Measurements from ENCODE around the gene OR52H1.

OR52H1 gene

DNA sequence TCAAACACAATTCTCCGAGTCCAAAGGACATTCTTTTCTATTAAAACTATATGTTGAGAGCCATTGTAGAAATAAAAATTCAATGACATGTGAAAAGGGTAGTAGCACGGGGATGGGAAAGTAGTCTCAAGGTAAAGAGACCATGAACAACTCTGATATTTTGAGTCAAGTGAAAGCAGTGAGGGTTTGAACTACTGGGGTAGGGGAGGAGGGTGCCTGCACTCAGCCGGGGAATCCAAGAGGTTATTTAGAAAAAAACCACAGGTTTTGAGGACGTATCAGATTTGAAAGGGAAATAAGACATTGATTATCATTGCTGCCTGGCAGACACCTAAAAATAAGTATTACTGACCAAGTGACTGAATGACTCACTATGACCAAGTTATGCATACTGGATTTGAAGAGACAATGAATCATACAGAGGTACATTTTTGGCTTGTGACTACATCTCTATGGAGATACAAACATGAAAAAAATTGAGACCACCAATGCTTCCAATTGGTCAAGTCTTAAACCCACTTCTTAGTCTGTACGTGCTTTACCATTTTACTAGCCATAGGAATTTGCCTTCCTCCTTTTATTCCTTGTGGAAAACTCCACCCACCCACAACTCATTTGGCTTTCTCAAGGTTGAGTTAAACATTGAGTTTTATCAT, 2.2 kb upstream of the OR52H1 start:
- no peaks in the 10 kb centered on the region for H3K36me3 ChIP-seq (ENCODE audit: insufficient read depth, low read length)
- H3K27me3 ChIP-seq (ENCODE audit: insufficient read depth, low read length), result no peaks in the 10 kb centered on the region
- H3K4me1 ChIP-seq (ENCODE audit: insufficient read depth, low read length, severe bottlenecking), result no peaks in the 10 kb centered on the region
- no peak overlapping the region for H2AFZ ChIP-seq (ENCODE audit: low read length)
- TF ChIP-seq, protein P1, sequence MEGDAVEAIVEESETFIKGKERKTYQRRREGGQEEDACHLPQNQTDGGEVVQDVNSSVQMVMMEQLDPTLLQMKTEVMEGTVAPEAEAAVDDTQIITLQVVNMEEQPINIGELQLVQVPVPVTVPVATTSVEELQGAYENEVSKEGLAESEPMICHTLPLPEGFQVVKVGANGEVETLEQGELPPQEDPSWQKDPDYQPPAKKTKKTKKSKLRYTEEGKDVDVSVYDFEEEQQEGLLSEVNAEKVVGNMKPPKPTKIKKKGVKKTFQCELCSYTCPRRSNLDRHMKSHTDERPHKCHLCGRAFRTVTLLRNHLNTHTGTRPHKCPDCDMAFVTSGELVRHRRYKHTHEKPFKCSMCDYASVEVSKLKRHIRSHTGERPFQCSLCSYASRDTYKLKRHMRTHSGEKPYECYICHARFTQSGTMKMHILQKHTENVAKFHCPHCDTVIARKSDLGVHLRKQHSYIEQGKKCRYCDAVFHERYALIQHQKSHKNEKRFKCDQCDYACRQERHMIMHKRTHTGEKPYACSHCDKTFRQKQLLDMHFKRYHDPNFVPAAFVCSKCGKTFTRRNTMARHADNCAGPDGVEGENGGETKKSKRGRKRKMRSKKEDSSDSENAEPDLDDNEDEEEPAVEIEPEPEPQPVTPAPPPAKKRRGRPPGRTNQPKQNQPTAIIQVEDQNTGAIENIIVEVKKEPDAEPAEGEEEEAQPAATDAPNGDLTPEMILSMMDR (IDR thresholded peaks at IDR 0.05; ENCODE audit: low read length), result no peak
- TF ChIP-seq EZH2 (IDR thresholded peaks at IDR 0.05; ENCODE audit: borderline replicate concordance, low read length), result no peak
- H3K9me3 ChIP-seq (ENCODE audit: low read length), result no peaks in the 10 kb centered on the region
- no peaks in the 10 kb centered on the region for H3K9me2 ChIP-seq (ENCODE audit: low read depth, low read length)
- no peak overlapping the region for H3K4me2 ChIP-seq (ENCODE audit: low read length)
- no peaks in the 10 kb centered on the region for H4K20me1 ChIP-seq (ENCODE audit: insufficient read depth, low read length)
- no peak overlapping the region for H3K27ac ChIP-seq (ENCODE audit: low read depth, low read length, poor library complexity, severe bottlenecking)
- H3K4me3 ChIP-seq (ENCODE audit: low read depth, low read length, poor library complexity, severe bottlenecking), result no peak overlapping the region
- no peaks in the 10 kb centered on the region for H3K79me2 ChIP-seq (ENCODE audit: insufficient read depth, low read length)
- no peaks in the 10 kb centered on the region for H3F3A ChIP-seq (ENCODE audit: insufficient read depth, low read length)
- H3K9ac ChIP-seq (ENCODE audit: low read length), result no peak overlapping the region

DNA sequence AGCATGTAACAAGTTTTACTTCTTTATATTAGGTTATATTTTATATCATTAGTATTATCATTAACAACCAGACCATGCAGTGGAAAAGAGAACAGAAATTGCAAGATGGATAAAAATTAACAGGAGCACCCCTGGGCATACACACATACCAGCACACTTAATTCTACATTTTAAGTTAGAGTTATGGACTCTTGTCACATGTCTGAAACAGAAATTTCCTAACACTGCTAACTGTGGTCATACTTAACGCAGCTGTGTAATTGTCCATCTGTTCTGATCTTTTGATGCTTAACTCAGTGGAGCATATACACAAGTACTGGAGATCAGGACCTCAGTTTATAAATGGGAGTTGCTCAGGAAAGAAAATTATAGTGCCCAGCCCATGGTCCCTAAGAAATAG, 358 bp downstream of the OR52H1 start:
- Histone ChIP-seq H4K20me1 (ENCODE audit: insufficient read depth, low read length) (no peaks in the 10 kb centered on the region; the same call in 1 of the 2 replicates), H3F3A (ENCODE audit: insufficient read depth, low read length) (no peaks in the 10 kb centered on the region), H3K36me3 (ENCODE audit: insufficient read depth, low read length) (no peaks in the 10 kb centered on the region), H3K4me3 (ENCODE audit: low read depth, low read length, poor library complexity, severe bottlenecking) (no peak overlapping the region), H3K27ac (ENCODE audit: low read depth, low read length, poor library complexity, severe bottlenecking) (no peak overlapping the region), H2AFZ (ENCODE audit: low read length) (no peak overlapping the region), H3K9me2 (ENCODE audit: low read depth, low read length) (no peaks in the 10 kb centered on the region), H3K9ac (ENCODE audit: low read length) (no peak overlapping the region), H3K27me3 (ENCODE audit: insufficient read depth, low read length) (no peaks in the 10 kb centered on the region), H3K9me3 (ENCODE audit: low read length) (no peaks in the 10 kb centered on the region), H3K79me2 (ENCODE audit: insufficient read depth, low read length) (no peaks in the 10 kb centered on the region), H3K4me2 (ENCODE audit: low read length) (no peak overlapping the region), H3K4me1 (ENCODE audit: insufficient read depth, low read length, severe bottlenecking) (no peaks in the 10 kb centered on the region)
- TF ChIP-seq EZH2 (IDR thresholded peaks at IDR 0.05; ENCODE audit: borderline replicate concordance, low read length), result no peak
- TF ChIP-seq, protein P1 (IDR thresholded peaks at IDR 0.05; ENCODE audit: low read length), result no peak

DNA sequence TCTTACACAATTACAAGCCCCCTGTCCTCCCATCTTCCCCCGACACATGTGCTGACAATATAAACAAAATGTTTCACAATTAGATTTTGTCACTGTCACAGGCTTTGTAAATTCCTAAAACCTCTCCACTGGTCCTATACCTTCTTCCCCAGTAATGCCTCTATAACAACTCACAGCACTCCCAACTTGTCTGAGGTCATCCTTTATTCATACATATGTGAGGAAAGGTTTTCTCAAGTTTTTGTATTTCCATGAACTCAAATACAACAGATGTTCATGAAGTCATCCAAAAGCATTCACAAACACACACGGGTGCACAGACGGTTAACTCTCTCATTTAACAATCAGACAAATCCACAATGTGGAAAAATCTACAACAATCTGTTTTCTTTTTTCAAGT, 1.9 kb downstream of the OR52H1 start:
- Histone ChIP-seq H3K27ac (ENCODE audit: low read depth, low read length, poor library complexity, severe bottlenecking) (no peak overlapping the region), H3K9ac (ENCODE audit: low read length) (no peak overlapping the region), H3K9me3 (ENCODE audit: low read length) (no peaks in the 10 kb centered on the region), H3K79me2 (ENCODE audit: insufficient read depth, low read length) (no peaks in the 10 kb centered on the region), H3K4me3 (ENCODE audit: low read depth, low read length, poor library complexity, severe bottlenecking) (no peak overlapping the region), H3K4me2 (ENCODE audit: low read length) (no peak overlapping the region), H3K4me1 (ENCODE audit: insufficient read depth, low read length, severe bottlenecking) (no peaks in the 10 kb centered on the region), H2AFZ (ENCODE audit: low read length) (no peak overlapping the region), H3K9me2 (ENCODE audit: low read depth, low read length) (no peaks in the 10 kb centered on the region), H3F3A (ENCODE audit: insufficient read depth, low read length) (no peaks in the 10 kb centered on the region), H3K36me3 (ENCODE audit: insufficient read depth, low read length) (no peaks in the 10 kb centered on the region), H4K20me1 (ENCODE audit: insufficient read depth, low read length) (no peaks in the 10 kb centered on the region; the same call in 1 of the 2 replicates), H3K27me3 (ENCODE audit: insufficient read depth, low read length) (no peaks in the 10 kb centered on the region)
- TF ChIP-seq, protein P1 (IDR thresholded peaks at IDR 0.05; ENCODE audit: low read length), result no peak
- TF ChIP-seq EZH2 (IDR thresholded peaks at IDR 0.05; ENCODE audit: borderline replicate concordance, low read length), result no peak
